Heart left ventricle (tissue), 13 donors: ENCODE results near the gene PPP2R3A.

Source experiments
- CTCF ChIP-seq, 12 donors: fragments of 200-600 bp; sonication (generic) in 4 of 12; IDR thresholded peaks; one replicate each; pipeline versions ENCODE4 v1.5.0 to v1.8.0; 2018 to 2022; ENCODE audit warnings: antibody characterized with exemption in 12 of 12, mild to moderate bottlenecking in 5 of 12
- POLR2A ChIP-seq, 2 donors: fragments of 450-650 bp; IDR thresholded peaks; one replicate each; pipeline ENCODE4 v1.6.1; 2017; ENCODE audit warnings: antibody characterized with exemption in 2 of 2, mild to moderate bottlenecking in 2 of 2, moderate library complexity in 2 of 2
- donor health status: ischemic (EF 13 %, LVEDD 7.1; RV severe dilation, severe dysfunction).
- donor health status: DM: no; HTN: yes; CAD: no.
- donor health status: DM: no; HTN: no; CAD: no.
- donor health status: ischemic (EF 25% LVEDD 6.9; RV normal size, moderate dysfunction).
- donor health status: ischemic (EF 25% LVEDD 5.7; RV mildly dilated, moderate dysfunction).
- donor health status: ischemic (EF 35%, LVEDD 5.7; RV mildly dilated, moderate dysfunction).
- donor health status: nonischemic (EF 11% LVEDD 7.7; RV severe dilation, severe dysfunction).
- donor health status: DM: yes; HTN: yes; CAD: no.
- donor health status: PGD.
- donor health status: ischemic (EF 29% LVEDD 5.4; RV normal size, mild dysfunction).
- donor health status: nonischemic (EF 23%, LVEDD 6.1; RV moderate dilation, normal function).

- TF ChIP-seq CTCF (IDR thresholded peaks at IDR 0.05) (no peak), POLR2A (IDR thresholded peaks at IDR 0.05) (no peak)
Observed at GRCh38 chr3:136050250-136050649, 84.7 kb downstream of the PPP2R3A start.
